SJCRH30 (cell line): Measurements from ENCODE around the gene RGPD3. TPM values are rescaled to one million over a fixed set of nuclear protein-coding genes. Genes with fewer than 3 reads are reported as not detected.
"Not testable (repeated sequence)": the region's sequence is repeated elsewhere in the genome, so short reads cannot be mapped to it uniquely, and the experiment has no call there.

Experiments used
- DNase-seq, 2 experiments: peaks; one replicate each; pipeline ENCODE4 v3.0.0-alpha.2; 2015 to 2020
- H3K27ac ChIP-seq: fragments of 250-450 bp; sonication (Bioruptor Pico); 2 replicates; pipeline ENCODE4 v1.5.1; 2020; ENCODE audit warnings: mild to moderate bottlenecking, moderate library complexity
- H3K27me3 ChIP-seq: fragments of 250-450 bp; sonication (Bioruptor Pico); 2 replicates; pipeline ENCODE4 v1.5.1; 2020; ENCODE audit warnings: mild to moderate bottlenecking, moderate library complexity
- H3K36me3 ChIP-seq: fragments of 250-450 bp; sonication (Bioruptor Pico); 2 replicates; pipeline ENCODE4 v1.5.1; 2020; ENCODE audit warnings: mild to moderate bottlenecking, moderate library complexity
- H3K4me1 ChIP-seq: fragments of 250-450 bp; sonication (Bioruptor Pico); 2 replicates; pipeline ENCODE4 v1.5.1; 2020; ENCODE audit warnings: mild to moderate bottlenecking, moderate library complexity
- H3K4me3 ChIP-seq: fragments of 250-450 bp; sonication (Bioruptor Pico); 2 replicates; pipeline ENCODE4 v1.5.1; 2020; ENCODE audit warnings: mild to moderate bottlenecking, moderate library complexity
- H3K9me3 ChIP-seq: fragments of 250-450 bp; sonication (Bioruptor Pico); replicated peaks from 2 replicates; pipeline ENCODE4 v1.5.1; 2020; ENCODE audit warnings: mild to moderate bottlenecking, moderate library complexity
- total RNA-seq: library from RNA; depleted of rRNA; stranded (reverse); fragments of >200 nt; shearing (Covaris generic); gene quantifications from 2 replicates; pipeline ENCODE4 v1.2.3, GENCODE V29; 2014

The RGPD3 gene
- total RNA-seq, 1 experiment from 2014 or later = not detected

DNA sequence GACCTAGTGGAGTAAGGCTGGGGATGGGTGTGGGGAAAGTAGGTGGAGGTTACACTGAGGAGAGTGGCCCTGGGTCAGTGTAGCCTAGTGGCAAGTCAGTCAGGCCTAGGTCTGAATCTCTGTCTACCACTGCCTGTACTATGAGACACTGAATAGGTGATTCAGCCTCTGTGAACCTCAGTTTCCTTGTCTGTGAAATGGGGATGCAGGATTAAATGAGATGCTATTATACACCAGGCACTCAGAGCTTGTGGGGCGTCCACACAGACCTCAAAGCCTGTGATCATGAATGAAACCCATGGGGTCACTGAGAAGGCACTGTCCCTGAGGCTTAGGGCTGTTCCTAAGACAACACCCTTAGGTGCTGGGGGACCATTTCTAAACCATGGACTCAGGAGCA lies 30.3 kb upstream of the RGPD3 start:
- H3K4me1 ChIP-seq, H3K9me3 ChIP-seq: not testable (repeated sequence)

DNA sequence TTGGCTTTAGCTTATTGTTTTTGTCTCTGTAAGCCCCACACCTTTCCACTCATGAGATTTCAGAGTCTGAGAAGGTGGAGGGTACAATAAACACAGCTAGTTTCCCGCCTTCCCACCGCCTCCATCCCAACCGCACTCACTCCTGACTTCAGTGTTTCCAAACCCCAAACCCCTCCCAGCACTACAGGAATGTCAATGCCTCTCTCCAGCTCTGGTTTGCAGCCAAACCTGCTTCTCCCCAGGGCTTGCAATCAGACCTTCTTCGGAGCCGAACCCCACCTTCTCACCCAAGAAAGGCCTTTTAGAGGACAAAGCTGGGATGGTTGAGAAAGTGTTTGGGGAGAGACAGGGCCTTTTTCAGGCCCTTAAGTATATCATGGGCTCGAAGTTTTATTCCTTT lies 24.7 kb upstream of the RGPD3 start:
- not testable (repeated sequence) for H3K9me3 ChIP-seq, H3K27ac ChIP-seq, DNase-seq, H3K4me1 ChIP-seq, H3K27me3 ChIP-seq, H3K36me3 ChIP-seq, H3K4me3 ChIP-seq

More for the DNA sequence above, 30.3 kb upstream of the RGPD3 start:
- not testable (repeated sequence) for H3K36me3 ChIP-seq, H3K27me3 ChIP-seq, DNase-seq, H3K27ac ChIP-seq, H3K4me3 ChIP-seq

DNA sequence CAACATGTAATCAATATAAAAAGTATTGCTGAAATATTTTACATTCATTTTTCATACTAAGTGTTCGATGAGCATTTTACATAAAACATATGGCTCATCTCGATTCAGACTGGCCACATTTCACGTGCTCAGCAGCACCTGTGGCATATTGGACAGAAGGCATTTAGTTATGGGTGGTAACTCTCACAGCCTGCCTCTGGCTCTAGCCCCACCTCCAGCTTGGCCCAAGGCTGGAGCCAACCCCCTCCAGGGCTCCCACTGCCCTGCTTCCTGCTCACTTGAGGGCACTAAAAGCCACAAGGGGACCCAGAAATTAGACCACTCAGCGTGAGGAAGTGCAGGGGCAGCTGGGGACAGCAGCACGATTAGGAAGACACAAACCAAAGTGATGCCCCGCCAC lies 24.2 kb upstream of the RGPD3 start:
- not testable (repeated sequence) for H3K4me3 ChIP-seq, H3K27ac ChIP-seq, H3K27me3 ChIP-seq, H3K4me1 ChIP-seq, H3K36me3 ChIP-seq, H3K9me3 ChIP-seq, DNase-seq

DNA sequence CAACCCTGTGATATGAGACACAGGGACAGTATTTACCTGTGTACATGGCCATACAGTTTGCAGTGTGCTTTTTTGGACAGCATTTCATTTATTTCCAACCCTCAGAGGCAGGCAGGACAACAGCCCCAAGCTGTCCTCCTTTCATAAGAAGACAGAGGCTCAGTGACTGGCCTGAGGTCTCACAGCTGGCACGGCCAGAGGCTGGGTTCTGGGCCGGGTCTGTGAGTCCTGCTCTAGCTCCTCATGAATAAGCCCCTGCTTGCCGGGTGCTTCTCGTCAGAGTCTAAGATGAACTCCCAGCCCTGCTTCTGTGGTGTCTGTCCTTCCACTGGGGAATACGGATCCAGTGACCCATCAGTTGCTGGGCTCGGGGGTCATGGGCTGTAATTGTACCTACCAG lies 21.5 kb upstream of the RGPD3 start:
- H3K27me3 ChIP-seq, DNase-seq, H3K4me3 ChIP-seq, H3K4me1 ChIP-seq, H3K27ac ChIP-seq, H3K36me3 ChIP-seq, H3K9me3 ChIP-seq: not testable (repeated sequence)

DNA sequence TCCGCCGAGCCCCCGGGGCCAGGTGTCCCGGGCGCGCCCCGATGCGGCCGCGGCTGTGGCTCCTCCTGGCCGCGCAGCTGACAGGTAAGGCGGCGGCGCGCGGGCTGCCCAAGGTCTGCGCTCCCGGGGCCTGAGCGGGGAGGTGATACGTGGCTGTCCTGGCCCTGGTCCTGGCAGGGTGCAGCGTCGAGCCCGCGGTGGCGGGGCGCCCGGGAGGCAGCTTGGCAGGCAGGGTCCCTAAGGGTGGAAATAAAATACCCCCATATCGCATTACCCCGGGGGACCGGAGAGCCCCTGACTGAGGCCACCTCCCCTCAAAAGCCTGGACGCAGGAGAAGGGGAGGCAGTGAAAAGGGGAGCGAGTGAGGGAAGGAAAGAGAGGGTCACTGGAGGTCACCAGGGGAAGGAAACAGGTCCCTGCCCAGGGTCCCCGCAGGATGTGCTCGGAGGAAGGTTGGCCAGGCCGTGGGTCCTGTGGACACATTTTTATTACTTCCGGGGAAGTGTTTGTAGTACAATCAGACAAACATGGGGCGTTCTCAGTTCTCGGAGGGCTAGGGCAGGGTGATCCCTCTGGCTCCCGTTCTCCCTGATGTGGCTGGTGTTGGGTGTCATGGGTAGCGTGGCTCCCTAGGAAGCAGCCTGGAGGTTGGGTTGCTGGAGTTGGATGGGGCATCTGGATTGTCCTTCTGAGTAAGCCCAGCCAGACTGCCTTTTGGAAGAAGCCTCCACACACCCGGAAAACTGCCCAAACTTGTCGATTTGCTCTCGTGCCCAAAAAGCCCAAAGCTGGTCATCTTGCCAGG lies 19.4 kb upstream of the RGPD3 start:
- not testable (repeated sequence) for DNase-seq, H3K4me1 ChIP-seq, H3K27me3 ChIP-seq, H3K9me3 ChIP-seq, H3K27ac ChIP-seq, H3K36me3 ChIP-seq, H3K4me3 ChIP-seq

DNA sequence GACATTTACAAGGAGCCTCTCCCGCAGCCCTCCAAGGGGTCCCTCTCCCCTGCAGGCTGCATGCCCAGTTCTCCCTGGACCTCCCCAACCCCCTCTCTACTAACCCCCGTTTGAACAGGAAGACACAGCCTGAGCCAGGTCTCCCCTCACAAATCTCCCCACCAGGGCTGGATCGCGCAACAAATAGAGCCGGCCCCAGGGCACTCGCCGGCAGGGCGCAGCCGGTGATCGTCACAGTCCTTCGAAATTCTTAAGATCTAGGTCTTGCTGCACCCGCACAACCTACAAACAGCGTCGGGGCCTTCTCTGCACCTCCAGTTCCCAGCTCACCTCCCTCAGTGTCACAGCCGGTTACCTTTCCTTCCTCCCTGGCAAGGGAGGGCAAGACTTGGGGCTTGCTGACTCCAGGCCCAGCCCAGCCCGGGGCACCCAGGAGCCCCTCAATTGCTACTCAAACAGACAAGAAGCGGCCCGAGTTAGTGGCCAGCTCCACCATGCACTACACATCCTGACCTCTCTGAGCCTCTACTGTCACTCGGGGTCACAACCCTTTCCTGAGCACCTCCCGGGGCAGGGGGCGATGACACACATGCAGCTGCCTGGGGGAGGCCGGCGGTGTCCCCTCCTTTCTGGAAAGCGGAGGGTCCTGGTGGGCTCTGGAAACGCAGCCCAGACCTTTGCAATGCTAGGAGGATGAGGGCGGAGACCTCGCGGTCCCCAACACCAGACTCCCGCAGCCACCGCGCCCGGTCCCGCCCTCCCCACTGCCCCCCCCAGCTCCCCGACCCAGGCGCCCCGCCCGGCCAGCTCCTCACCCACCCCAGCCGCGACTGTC lies 18.6 kb upstream of the RGPD3 start, which contains the start of gene CD8B2:
Gene CD8B2, plus strand, starts transcription at position 814 of the 835 bp plus-strand sequence. CDS start 63 bp downstream, outside the sequence.
- H3K4me1 ChIP-seq, H3K27me3 ChIP-seq, H3K27ac ChIP-seq, DNase-seq, H3K4me3 ChIP-seq, H3K9me3 ChIP-seq, H3K36me3 ChIP-seq: not testable (repeated sequence)

DNA sequence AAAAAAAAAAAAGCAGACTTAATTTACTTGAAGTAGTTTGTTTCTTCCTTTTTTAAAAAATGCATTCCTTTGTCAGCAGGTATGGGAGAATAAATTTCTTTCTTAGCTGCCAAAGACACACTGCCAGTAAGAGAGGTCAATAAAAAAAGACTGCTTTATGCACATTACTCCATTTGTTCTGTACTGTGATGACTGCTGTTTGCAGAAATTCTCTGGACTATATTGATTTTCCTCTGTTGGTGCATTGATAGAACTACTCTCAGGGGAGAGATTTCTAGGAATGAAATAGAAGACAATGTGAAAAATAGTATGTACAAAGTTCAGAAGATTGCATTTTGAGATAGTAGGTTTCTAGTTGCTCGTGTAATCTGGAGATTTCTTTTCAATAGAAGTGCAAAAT lies 11.3 kb upstream of the RGPD3 start:
- not testable (repeated sequence) for H3K4me1 ChIP-seq, H3K27ac ChIP-seq, H3K9me3 ChIP-seq, H3K27me3 ChIP-seq, H3K4me3 ChIP-seq, DNase-seq, H3K36me3 ChIP-seq

DNA sequence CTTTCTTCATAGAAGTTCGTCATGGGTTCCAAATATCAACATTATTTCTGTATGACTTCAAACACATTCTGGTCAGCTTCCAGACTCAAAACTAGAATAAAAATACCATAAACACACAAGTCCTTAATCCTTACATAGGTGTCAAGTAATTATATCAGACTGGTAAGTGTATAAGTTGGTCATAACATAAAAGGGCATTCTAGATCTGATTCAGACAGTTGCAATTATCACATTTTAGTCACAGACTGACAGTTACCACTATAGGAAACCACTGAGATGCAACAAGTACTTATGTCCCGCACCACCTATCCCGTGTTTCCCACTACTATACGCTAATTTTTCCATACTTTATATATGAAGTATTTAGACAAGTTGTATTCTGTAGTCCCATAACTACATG lies 9.4 kb upstream of the RGPD3 start:
- not testable (repeated sequence) for H3K27ac ChIP-seq, H3K4me1 ChIP-seq, H3K27me3 ChIP-seq, DNase-seq, H3K4me3 ChIP-seq, H3K36me3 ChIP-seq, H3K9me3 ChIP-seq

DNA sequence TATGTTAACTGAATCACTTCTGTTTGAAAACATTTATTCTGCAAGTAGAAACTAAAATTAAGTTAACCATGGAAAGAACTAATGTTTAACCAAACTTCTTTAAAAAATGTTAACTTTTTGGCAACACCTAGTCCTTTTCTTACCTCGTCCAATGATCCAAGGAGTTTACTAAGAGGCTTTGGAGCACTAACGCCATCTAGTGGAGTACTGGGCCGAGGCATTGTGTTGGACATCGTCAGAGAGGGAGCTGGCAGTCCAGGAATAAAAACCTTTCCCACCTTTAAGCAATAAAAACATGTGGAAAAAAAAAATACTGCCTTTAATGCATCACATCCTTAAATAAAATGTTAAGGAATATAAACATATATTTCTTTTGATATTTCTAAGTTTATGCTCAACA lies 2.4 kb upstream of the RGPD3 start:
- not testable (repeated sequence) for H3K4me3 ChIP-seq, H3K27ac ChIP-seq, DNase-seq, H3K27me3 ChIP-seq, H3K9me3 ChIP-seq, H3K36me3 ChIP-seq, H3K4me1 ChIP-seq

DNA sequence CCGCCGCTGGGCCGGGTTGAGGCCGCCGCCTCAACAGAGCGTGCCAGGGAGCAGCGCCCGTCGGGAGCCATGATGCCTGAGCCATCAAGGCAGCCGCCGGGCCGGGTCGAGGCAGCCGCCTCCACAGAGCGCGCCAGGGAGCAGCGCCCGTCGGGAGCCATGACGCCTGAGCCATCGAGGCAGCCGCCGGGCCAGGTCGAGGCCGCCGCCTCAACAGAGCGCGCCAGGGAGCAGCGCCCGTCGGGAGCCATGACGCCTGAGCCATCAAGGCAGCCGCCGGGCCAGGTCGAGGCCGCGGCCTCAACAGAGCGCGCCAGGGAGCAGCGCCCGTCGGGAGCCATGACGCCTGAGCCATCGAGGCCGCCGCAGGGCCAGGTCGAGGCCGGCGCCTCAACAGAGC lies 697 bp downstream of the RGPD3 start:
- not testable (repeated sequence) for DNase-seq

DNA sequence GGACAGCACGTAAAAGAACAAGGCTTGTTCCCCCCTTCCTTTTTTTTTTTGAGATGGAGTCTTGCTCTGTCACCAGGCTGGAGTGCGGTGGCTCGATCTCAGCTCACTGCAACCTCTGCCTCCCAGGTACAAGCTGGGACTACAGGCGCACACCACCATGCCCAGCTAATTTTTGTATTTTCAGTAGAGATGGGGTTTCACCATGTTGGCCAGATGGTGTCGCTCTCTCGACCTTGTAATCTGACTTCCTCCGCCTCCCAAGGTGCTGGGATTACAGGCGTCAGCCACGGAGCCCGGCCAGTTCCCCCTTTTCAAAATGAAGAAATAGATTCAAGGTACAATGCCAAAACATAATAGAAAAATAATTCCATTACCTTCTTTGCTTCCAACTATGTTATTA lies 6.3 kb downstream of the RGPD3 start:
- not testable (repeated sequence) for H3K4me3 ChIP-seq, DNase-seq, H3K4me1 ChIP-seq, H3K27me3 ChIP-seq, H3K9me3 ChIP-seq, H3K27ac ChIP-seq, H3K36me3 ChIP-seq

More for the DNA sequence above, 697 bp downstream of the RGPD3 start:
- not testable (repeated sequence) for H3K4me1 ChIP-seq, H3K27ac ChIP-seq, H3K27me3 ChIP-seq, H3K9me3 ChIP-seq, H3K4me3 ChIP-seq, H3K36me3 ChIP-seq

DNA sequence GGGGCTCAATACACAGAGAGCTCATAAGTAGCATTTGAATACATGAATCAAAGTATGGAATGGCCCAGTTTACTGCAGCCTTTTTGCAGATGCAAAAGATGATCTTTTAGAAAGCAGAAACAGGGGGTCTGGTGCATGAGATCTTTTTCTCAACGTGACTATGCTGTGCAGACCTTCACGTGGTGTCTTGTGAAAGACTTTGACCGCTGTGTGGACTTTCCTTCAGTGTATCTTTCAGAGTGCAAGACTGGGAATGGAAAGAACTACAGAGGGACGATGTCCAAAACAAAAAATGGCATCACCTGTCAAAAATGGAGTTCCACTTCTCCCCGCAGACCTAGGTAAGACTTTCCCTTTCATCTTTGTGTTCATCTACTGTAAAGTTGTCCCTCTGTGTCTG lies 77.5 kb downstream of the RGPD3 start:
- H3K36me3 ChIP-seq, H3K27me3 ChIP-seq, H3K9me3 ChIP-seq, H3K4me1 ChIP-seq, H3K27ac ChIP-seq, DNase-seq, H3K4me3 ChIP-seq: not testable (repeated sequence)

DNA sequence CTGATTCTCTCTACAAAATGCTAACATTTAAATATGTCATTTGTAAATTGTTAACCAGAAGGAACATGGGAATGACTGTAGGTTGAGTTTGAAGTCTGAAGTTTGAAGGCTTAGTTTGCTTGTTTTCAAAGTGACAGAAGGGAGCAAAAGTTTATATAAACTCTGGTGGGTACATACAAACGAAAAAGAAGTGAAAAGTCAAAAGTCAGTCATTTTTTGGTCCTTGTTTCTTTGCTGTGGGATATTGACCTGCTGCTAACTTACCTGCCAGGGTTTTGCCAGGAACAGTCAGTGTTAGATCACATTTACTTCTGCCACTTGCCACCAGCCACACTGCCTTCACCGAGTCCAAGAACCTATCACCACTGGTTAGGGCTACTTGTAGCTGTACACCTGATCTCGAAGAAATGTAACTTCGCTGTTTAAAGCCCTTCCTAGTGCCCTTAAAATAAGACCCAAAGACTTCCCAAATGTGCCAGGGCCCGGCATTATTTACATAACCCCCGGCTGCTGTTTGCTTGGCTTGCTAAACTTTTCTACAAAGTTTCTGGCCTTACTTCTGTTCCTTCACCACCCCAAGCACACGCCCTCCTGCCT lies 79.3 kb downstream of the RGPD3 start:
- not testable (repeated sequence) for H3K4me1 ChIP-seq, H3K36me3 ChIP-seq, H3K9me3 ChIP-seq, H3K4me3 ChIP-seq, H3K27me3 ChIP-seq, H3K27ac ChIP-seq, DNase-seq

DNA sequence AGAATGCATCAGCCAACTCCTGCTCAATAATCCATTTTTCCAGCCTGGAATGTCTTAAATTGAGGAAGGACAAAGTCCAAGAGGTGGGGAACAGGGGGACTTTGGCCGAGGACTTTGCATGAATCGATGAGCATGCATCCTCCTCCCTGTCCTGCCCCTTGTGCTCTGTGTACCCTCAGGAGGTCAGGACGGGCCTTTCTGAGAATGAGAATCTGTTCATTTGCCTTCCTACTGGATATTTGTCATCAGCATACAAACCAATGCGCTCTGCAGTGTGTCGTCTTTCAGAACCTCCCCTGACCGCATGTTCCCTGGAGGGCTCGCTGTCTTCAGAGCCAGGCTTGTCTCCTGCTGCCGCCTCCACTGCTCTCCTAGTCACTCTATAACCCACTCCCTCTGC lies 83.7 kb downstream of the RGPD3 start:
- H3K36me3 ChIP-seq, H3K4me3 ChIP-seq, H3K4me1 ChIP-seq, DNase-seq, H3K27ac ChIP-seq, H3K9me3 ChIP-seq, H3K27me3 ChIP-seq: not testable (repeated sequence)

DNA sequence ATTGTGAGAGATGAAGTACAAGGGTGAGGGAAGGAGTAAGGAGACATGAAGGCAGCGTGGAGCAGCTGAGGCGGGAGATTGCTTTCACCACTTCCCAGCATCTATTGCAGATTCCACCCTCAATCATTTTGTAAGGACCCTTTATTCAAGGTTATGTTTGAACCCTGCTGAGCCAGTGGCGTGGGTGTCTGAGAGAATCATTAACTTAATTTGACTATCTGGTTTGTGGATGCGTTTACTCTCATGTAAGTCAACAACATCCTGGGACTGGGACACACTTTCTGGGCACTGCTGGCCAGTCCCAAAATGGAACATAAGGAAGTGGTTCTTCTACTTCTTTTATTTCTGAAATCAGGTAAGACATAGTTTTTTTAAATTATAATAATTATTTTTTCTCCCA lies 86.3 kb downstream of the RGPD3 start:
- H3K4me3 ChIP-seq, DNase-seq, H3K36me3 ChIP-seq, H3K4me1 ChIP-seq, H3K27me3 ChIP-seq, H3K9me3 ChIP-seq, H3K27ac ChIP-seq: not testable (repeated sequence)
